ENCODE results near the gene CDO1. TPM values are rescaled to one million over a fixed set of nuclear protein-coding genes. Genes with fewer than 3 reads are reported as not detected.

Gene CDO1
- total and polyA plus RNA-seq, 2 of the 8 experiments (the other 6 are each of a cell fraction or from before 2014, with no cell fraction given) = 26.1 to 29.5 TPM

- Histone ChIP-seq H2BK20ac (ENCODE audit: low read length) (no peak overlapping the region), H3K27ac (ENCODE audit: low read depth, low read length) (no peak overlapping the region), H3K79me1 (ENCODE audit: low read depth, low read length) (peaks cover 4% of the 10 kb centered on the region; the same call in 1 of the 2 replicates), H3K36me3 (ENCODE audit: control insufficient read depth in 2 of 4, insufficient read depth in 4 of 4, low read length in 3 of 4) (no peaks in the 10 kb centered on the region), H3K4me3 (ENCODE audit: extremely low read depth in 1 of 4, insufficient read depth in 2 of 4, low read depth in 3 of 4, low read length in 4 of 4) (peak overlapping the region in 1 of 4 experiments; percentile 82; a peak in 2 of 8 replicates), H3K23me2 (ENCODE audit: low read depth, low read length) (peaks cover 5% of the 10 kb centered on the region; the same call in 1 of the 2 replicates), H2BK15ac (ENCODE audit: low read length) (no peak overlapping the region), H3K23ac (ENCODE audit: insufficient read length) (no peak overlapping the region), H3K56ac (replicated peaks; ENCODE audit: insufficient read length, low read depth, low read length) (no peak overlapping the region), H3K9me3 (ENCODE audit: insufficient read depth in 2 of 2, low read depth in 1 of 2, low read length in 1 of 2) (no peaks in the 10 kb centered on the region), H3K14ac (ENCODE audit: insufficient read length) (no peak overlapping the region), H2AK5ac (ENCODE audit: low read depth, low read length) (no peak overlapping the region), H3K4ac (replicated peaks; ENCODE audit: insufficient read length, low read depth, low read length) (no peak overlapping the region), H3K27me3 (replicated peaks in 1 of 4; ENCODE audit: control insufficient read depth in 3 of 4, extremely low read depth in 1 of 4, insufficient read depth in 3 of 4, low read length in 3 of 4) (no peaks in the 10 kb centered on the region), H2BK120ac (replicated peaks; ENCODE audit: low read depth, low read length) (no peak overlapping the region), H3K4me2 (ENCODE audit: insufficient read depth in 1 of 2, low read depth in 2 of 2, low read length in 2 of 2) (peak overlapping the region in 1 of 2 experiments; percentile 96; a peak in 1 of 4 replicates), H3K9ac (replicated peaks in 1 of 4; ENCODE audit: extremely low read depth in 1 of 4, low read depth in 3 of 4, low read length in 3 of 4) (no peak overlapping the region), H2BK12ac (ENCODE audit: low read depth, low read length) (no peak overlapping the region), H2AFZ (ENCODE audit: low read length) (no peak overlapping the region), H2BK5ac (ENCODE audit: low read depth, low read length) (no peak overlapping the region), H4K91ac (replicated peaks; ENCODE audit: insufficient read length, low read length) (no peak overlapping the region), H3K18ac (ENCODE audit: extremely low read depth, low read length) (no peak overlapping the region), H3K79me2 (ENCODE audit: control insufficient read depth in 1 of 2, insufficient read depth in 2 of 2, low read length in 2 of 2) (peaks cover 5 to 84% of the 10 kb centered on the region in 2 experiments; a peak in 3 of 4 replicates), H4K8ac (ENCODE audit: extremely low read depth, insufficient read depth, low read length) (no peak overlapping the region), H4K20me1 (replicated peaks in 1 of 2; ENCODE audit: control insufficient read depth in 1 of 2, insufficient read depth in 2 of 2, low read length in 2 of 2) (peaks cover 7 to 9% of the 10 kb centered on the region in 2 experiments), H3K4me1 (replicated peaks in 1 of 4; ENCODE audit: control insufficient read depth in 3 of 4, insufficient read depth in 4 of 4, low read length in 3 of 4) (peaks cover 0 to 5% (median 1%) of the 10 kb centered on the region in 4 experiments; a peak in 2 of 7 replicates), H4K5ac (ENCODE audit: insufficient read length, low read depth, low read length) (no peak overlapping the region)
- DNase-seq (ENCODE audit: low read depth in 1 of 2, low spot score in 2 of 2) (no peak), FAIRE-seq (no peak)
- POLR2A ChIA-PET (ENCODE audit: partially characterized antibody) = interaction anchor here (1.0 to 1.2 kb wide), 2 partner anchors 16 to 218 kb away, joined by 3 read pairs; no protein-coding TSS in a partner anchor
- CTCF ChIA-PET (ENCODE audit: partially characterized antibody) = interaction anchor here (0.9 to 1.2 kb wide), 3 partner anchors 12 to 224 kb away, joined by 3 to 7 read pairs (median 3); no protein-coding TSS in a partner anchor
- 84% methylated on average over 6 of the region's 6 CpGs; no CpG with 5 or more reads in 1 of the 2 experiments for WGBS, 2 experiments (ENCODE audit: extremely low coverage in 1 of 2, insufficient coverage in 1 of 2, insufficient read length in 1 of 2, insufficient replicate concordance in 2 of 2, low coverage in 1 of 2, low lambda C conversion rate in 2 of 2, missing lambda C conversion rate in 1 of 2)
- TF ChIP-seq CEBPB (IDR thresholded peaks at IDR 0.05; ENCODE audit: low read depth, low read length) = no peak
- no peak for TF ChIP-seq CREB1 (IDR thresholded peaks at IDR 0.05)
- TF ChIP-seq TCF12 (IDR thresholded peaks at IDR 0.05; ENCODE audit: low read depth, low read length) = no peak
- no peak for TF ChIP-seq SIN3A (conservative IDR thresholded peaks at IDR 0.05 in 1 of 2, IDR thresholded peaks at IDR 0.05 in 1 of 2; ENCODE audit: low read depth in 1 of 2, low read length in 2 of 2)
- no peak for TF ChIP-seq RNF2 (IDR thresholded peaks at IDR 0.05; ENCODE audit: borderline replicate concordance, low read depth, low read length, missing control alignments, poor library complexity, severe bottlenecking)
- no peak for TF ChIP-seq CBX5 (IDR thresholded peaks at IDR 0.05; ENCODE audit: low read depth, low read length)
- TF ChIP-seq RBBP5 (IDR thresholded peaks at IDR 0.05; ENCODE audit: borderline replicate concordance, low read depth, low read length) = no peak
- no peak for TF ChIP-seq SUZ12 (IDR thresholded peaks at IDR 0.05; ENCODE audit: low read length)
- TF ChIP-seq NANOG (IDR thresholded peaks at IDR 0.05; ENCODE audit: insufficient read depth, low read depth, low read length, poor library complexity, severe bottlenecking) = no peak
- TF ChIP-seq PHF8 (conservative IDR thresholded peaks at IDR 0.05; ENCODE audit: low read depth, low read length) = no peak
- TF ChIP-seq MAX (IDR thresholded peaks at IDR 0.05) = no peak
- TF ChIP-seq SP2 (IDR thresholded peaks at IDR 0.05; ENCODE audit: low read length) = no peak
Observed at GRCh38 chr5:115843444-115844130, 27.1 kb upstream of the CDO1 start.
